ENCODE data around the gene CIAO3.
A peak's percentile ranks its signal among the peaks of the same experiment; 100 is the strongest.
"Not testable (repeated sequence)": the region's sequence is repeated elsewhere in the genome, so short reads cannot be mapped to it uniquely, and the experiment has no call there.

CIAO3 gene

GRCh38 chr16:740764-741505, at the start of gene CIAO3:
CIAO3 (minus strand) TSS chr16:740997; CDS start chr16:740985, 12 bp downstream.
- peak; percentile 77 to 80 for ATAC-seq

DNA sequence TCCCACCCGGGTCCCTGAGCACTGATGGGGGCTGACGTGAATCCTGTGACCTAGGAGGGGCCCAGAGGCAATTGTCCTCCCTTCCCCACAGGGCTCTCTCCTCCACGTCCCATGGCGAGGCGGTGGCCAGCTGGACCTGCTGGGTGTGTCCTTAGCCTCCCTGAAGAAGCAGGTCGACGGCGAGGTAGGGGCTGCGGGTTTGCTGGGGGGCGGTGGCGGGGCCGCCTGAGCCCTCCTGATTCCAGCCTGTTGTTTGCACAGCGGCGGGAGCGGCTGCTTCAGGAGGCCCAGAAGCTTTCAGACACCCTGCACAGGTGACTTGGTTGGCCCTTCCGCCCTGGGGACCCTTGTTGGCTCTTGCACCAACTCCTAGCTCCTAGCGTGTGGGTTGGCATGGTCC, 49.3 kb upstream of the CIAO3 start:
- ATAC-seq = no peak

- ATAC-seq = no peak
Observed at GRCh38 chr16:789191-789850, 48.5 kb upstream of the CIAO3 start.

- ATAC-seq = peak; percentile 87 to 88
Observed at GRCh38 chr16:788399-789126, 47.8 kb upstream of the CIAO3 start, which contains the start of gene CHTF18. CHTF18 (plus strand) TSS chr16:788620; CDS start chr16:788685, 65 bp downstream.

GRCh38 chr16:787978-788398, 47.2 kb upstream of the CIAO3 start, which contains the start of gene RPUSD1:
RPUSD1 (minus strand) TSS chr16:788381; CDS start chr16:787737, 644 bp downstream.
- peak; percentile 11 to 15 for ATAC-seq

GRCh38 chr16:787321-787966, 46.6 kb upstream of the CIAO3 start:
- no peak for ATAC-seq

DNA sequence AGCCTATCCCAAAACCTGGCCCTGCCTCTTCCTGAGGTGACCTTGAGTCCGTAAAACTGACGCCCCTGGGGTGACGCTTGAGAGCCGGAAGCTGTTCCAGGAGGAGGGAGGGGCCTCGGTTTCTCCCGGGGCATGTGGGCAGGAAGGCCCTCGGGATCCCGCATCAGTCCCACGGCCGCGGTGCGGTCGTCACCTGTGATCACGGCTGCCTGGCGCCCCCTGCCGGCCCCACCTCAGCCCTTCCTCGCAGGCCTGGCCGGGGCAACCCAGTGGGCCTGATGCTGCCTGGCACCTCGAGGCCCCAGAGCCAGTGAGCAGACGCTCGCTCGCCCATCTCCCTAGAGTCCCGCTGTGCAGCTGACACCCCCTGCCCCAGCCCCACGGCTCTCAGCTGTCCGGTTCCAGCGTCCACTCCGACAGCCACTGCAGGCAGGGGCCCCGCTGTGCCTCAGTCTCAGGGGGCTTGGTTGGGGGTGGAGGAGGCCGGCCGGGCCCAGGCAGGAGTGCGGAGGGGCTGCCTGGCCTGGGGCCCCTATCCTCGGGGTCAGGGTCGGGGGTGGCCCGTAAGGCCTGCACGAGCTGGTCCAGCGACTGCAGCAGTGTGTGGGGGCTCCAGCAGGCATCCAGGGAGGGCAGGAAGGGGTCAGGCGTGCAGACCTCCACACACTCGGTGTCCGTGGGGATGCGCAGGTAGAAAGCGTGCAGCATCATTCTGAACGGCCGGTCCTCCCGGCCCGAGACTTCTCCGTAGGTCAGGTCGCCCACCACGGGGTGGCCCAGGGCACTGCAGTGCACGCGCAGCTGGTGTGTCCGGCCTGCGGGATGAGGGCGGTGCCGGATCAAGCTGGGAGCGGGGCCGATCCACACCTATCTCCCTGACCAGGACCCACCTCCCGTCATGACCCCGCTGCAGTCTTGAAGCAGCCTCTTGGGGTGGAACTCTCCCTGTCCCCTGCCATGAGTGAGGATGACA, 45.1 kb upstream of the CIAO3 start:
- no peak for ATAC-seq

DNA sequence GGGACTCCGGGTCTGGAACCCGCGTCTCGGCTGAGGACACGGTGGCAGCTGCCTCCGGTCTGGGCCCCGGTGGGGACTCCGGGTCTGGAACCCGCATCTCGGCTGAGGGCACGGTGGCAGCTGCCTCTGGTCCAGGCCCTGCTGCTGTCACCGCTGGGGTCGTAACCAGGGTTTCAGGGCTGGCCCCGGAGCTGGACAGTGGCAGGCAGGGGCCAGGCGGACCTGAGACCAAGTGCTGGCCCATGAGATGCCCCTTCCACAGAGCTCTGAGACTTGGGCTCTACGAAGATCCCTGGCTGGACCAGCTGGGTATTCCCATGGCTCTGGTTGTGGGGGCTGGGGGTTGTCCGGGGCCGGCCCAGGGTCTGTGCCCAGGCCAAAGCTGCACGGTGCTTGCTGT, 43.6 kb upstream of the CIAO3 start:
- ATAC-seq = no peak

DNA sequence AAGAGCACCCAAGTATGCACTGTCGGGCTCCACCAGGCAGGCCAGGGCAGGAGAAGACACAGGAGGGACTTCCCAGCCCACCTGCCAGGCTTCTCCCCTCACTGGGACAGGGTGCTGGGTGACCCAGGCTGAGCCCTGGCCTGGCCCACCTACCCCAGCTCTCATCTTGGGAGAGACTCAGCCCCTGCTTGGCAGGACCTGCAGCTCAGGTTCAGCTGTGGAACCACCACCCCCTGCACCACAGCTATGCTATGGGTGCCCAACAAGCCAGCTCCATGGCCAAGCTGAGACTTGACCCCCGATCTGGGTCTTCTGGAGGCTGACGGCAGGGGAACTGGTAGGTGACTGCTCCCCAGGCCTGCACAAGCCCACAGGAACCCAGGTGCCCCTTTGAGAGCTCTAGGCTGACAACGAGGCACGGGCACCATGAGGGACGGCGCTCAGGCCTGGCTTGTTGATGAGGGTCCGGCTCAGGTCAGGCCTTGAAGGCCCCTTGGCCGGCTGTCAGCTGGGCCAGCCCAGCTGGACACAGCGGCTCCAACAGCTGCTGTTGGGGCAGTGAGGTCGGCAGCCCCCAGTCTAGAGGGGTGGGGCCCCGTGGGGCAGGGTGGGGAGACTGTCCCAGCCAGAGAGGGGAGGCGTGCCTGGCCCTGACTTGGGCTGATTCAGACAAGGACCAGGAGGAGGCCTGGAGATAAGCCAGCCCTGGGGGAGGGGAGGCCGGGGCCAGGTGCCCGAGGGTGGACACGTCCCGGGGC, 42.8 kb upstream of the CIAO3 start:
- ATAC-seq = no peak

- ATAC-seq = peak in 1 of 2 donors; percentile 5
Observed at GRCh38 chr16:782766-783403, 42.1 kb upstream of the CIAO3 start.

DNA sequence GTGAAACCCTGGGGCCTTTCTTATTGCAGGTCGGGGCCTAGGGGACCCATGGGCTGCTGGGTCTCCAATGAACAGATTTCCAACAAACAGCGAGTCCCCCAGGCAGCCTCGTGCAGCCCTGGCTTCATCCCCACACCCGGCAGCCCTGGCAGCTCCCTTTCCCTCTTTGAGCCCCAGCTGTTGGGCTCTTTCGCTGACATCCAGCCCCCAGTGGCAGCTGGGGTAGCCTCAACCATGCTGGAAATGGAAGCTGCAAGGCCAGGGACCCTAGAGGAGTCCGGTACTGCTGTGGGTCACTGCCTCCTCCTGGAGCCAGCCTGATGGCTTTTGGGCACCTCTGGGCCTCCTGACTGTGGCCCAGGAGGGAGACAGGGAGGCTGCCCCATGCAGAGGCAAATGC, 41.5 kb upstream of the CIAO3 start:
- ATAC-seq = no peak

DNA sequence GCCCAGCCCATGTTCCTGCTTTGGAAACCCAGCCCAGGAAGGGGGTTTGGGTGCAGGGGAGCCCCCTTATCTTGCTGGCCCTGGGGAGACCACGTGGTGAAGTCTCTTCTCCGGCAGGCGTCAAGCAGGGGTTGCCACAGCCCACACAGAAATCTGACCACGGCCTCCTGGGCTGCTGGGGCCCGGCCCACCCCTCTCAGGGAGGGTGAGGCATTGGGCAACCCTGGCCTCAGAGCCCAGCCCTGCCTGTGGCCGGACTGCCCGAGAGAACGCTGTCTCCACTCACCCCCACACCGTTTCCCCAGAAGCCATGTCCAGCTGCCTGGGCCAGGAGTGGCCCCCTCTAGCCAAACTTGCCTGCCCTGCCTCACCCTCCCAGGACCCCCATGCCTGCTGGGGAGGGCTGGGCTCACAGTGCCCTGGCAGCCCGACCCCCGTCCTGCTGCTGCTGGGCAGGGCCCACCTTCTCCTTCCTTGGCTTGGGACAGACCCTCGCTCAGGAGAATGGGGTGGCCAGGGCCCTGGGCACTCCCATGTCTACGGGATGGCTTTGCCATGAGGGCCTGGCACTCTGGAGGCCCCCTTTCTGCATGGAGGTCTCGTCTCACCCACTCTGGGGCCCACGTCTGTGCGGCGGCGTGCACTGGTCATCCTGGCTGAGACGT, 40.7 kb upstream of the CIAO3 start:
- ATAC-seq = no peak

GRCh38 chr16:780296-780695, 39.5 kb upstream of the CIAO3 start:
- ATAC-seq = no peak

- ATAC-seq = no peak
Observed at GRCh38 chr16:779561-779960, 38.8 kb upstream of the CIAO3 start.

DNA sequence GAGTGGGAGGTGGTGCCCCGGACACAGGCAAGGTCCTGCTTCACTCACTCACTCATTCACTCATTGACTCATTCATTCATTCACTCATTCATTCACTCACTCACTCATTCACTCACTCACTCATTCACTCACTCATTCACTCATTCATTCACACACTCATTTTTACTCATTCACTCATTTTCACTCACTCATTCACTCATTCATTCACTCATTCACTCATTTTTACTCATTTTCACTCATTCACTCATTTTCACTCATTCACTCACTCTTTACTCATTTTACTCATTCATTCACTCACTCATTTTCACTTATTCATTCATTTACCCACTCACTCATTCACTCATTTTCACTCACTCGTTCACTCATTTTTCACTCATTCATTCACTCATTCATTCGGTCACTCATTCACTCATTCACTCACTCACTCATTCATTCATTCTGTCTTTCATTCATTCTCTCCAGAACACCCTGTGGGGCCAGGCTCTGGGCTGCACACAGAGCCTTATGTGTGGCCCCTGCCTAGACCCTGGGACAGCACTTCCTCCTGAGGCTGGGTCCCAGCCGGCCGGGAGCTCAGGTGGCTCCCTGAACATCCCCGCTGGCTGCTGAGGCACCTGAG, 38.2 kb upstream of the CIAO3 start:
- ATAC-seq = no peak

DNA sequence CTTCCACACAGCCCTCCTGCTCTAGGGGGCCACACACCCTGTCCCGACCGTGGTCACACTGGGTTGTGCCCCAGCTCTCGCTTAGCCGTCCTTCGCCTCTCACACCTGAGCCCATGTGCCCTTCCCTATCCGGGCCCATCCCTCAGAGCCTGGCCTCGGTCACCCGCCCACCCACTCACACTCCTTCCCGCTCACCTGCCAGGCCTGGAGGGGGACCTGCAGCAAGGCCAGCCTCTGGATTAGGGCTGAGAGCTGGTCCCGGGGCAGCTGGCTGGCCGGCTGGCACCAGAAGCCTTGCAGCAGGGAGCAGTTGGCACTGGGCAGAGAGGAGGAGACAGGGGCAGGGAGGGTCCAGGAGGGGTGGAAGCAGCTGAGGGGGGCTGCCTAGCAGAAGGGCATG, 37.6 kb upstream of the CIAO3 start:
- no peak for ATAC-seq

- ATAC-seq = no peak
Observed at GRCh38 chr16:777826-778225, 37.0 kb upstream of the CIAO3 start.

DNA sequence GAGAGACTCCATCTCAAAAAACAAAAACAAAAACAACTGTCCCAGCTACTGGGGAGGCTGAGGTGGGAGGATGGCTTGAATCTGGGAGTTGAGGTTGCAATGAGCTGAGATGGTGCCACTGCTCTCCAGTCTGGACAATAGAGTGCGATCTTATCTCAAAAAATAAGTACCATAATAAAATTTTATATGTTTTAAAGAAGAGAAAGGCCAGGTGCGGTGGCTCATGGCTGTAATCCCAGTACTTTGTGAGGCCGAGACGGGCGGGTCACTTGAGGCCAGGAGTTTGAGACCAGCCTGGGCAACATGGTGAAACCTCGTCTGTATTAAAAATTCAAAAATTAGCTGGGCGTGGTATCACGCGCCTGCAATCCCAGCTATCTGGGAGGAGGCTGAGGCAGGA, 36.0 kb upstream of the CIAO3 start:
- no peak for ATAC-seq

DNA sequence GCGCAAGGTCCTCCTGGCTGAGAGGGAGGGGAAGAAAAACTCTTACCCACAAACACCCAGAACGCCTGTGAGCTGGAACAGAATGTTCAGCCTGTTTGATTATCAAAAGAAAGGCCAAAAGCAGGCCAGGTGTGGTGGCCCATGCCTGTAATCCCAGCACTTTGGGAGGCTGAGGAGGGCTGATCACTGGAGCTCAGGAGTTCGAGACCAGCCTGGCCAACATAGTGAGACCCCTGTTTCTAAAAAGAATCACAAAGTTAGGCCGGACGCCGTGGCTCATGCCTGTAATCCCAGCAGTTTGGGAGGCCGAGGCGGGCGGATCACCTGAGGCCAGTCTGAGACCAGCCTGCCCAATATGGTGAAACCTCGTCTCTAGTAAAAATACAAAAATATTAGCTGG, 35.5 kb upstream of the CIAO3 start:
- not testable (repeated sequence) for ATAC-seq

All from activated CD4-positive, CD25-positive, alpha-beta regulatory T cell treated with anti-CD3 and anti-CD28 coated beads, Interleukin-2, amount 50 U/mL, for 24 hours (primary cell).